Body of pancreas (tissue), 4 donors: Measurements from ENCODE around the gene MOGAT1.

Source experiments
- CTCF ChIP-seq, 7 experiments: fragments of 450-650 bp in 4 of 7; fragments of 200-600 bp in 3 of 7; sonication (generic) in 3 of 7; IDR thresholded peaks; one replicate each; pipeline ENCODE4 v1.5.1; 2016 to 2019; ENCODE audit warnings: antibody characterized with exemption in 7 of 7
- POLR2A ChIP-seq, 3 donors: fragments of 450-650 bp; IDR thresholded peaks; one replicate each; pipeline ENCODE4 v1.6.1; 2016; ENCODE audit warnings: antibody characterized with exemption in 3 of 3, mild to moderate bottlenecking in 2 of 3

- TF ChIP-seq CTCF (IDR thresholded peaks at IDR 0.05) (no peak), POLR2A (IDR thresholded peaks at IDR 0.05) (no peak)
Observed at GRCh38 chr2:222747526-222748160, 76.2 kb downstream of the MOGAT1 start.
